ENCODE results near the gene BCO2.
"Not testable (repeated sequence)": the region's sequence is repeated elsewhere in the genome, so short reads cannot be mapped to it uniquely, and the experiment has no call there.

BCO2 gene

GRCh38 chr11:112195951-112196351, 20.6 kb downstream of the BCO2 start:
- Histone ChIP-seq H3K27ac (replicated peaks) (peak overlapping the region; percentile 19), H3K4me3 (replicated peaks; ENCODE audit: insufficient read depth, low read length) (no peak overlapping the region), H3K27me3 (ENCODE audit: insufficient read depth, poor library complexity, severe bottlenecking) (no peaks in the 10 kb centered on the region)
- no peak for DNase-seq (ENCODE audit: low read depth in 1 of 2, low spot score in 1 of 2)
- TF ChIP-seq REST (IDR thresholded peaks at IDR 0.05; ENCODE audit: insufficient replicate concordance, low read depth) (no peak), CTCF (IDR thresholded peaks at IDR 0.05; ENCODE audit: insufficient read depth, low read length) (no peak), SPI1 (IDR thresholded peaks at IDR 0.05; ENCODE audit: borderline replicate concordance, low read depth) (no peak), GABPA (IDR thresholded peaks at IDR 0.05; ENCODE audit: low read depth) (no peak), POLR2AphosphoS5 (IDR thresholded peaks at IDR 0.05; ENCODE audit: low read depth) (no peak)

- Histone ChIP-seq H3K4me3 (replicated peaks; ENCODE audit: insufficient read depth, low read length) (no peak overlapping the region), H3K27ac (replicated peaks) (peak overlapping the region; percentile 19), H3K27me3 (ENCODE audit: insufficient read depth, poor library complexity, severe bottlenecking) (no peaks in the 10 kb centered on the region)
- no peak for TF ChIP-seq SPI1 (IDR thresholded peaks at IDR 0.05; ENCODE audit: borderline replicate concordance, low read depth)
- no peak for TF ChIP-seq POLR2AphosphoS5 (IDR thresholded peaks at IDR 0.05; ENCODE audit: low read depth)
- TF ChIP-seq GABPA (IDR thresholded peaks at IDR 0.05; ENCODE audit: low read depth) = no peak
- TF ChIP-seq REST (IDR thresholded peaks at IDR 0.05; ENCODE audit: insufficient replicate concordance, low read depth) = no peak
- no peak for DNase-seq (ENCODE audit: low read depth in 1 of 2, low spot score in 1 of 2)
These were observed 21.3 kb downstream of the BCO2 start for GRCh38 chr11:112196519-112197087.

GRCh38 chr11:112199101-112199500, 23.8 kb downstream of the BCO2 start:
- not testable (repeated sequence) for DNase-seq (ENCODE audit: low read depth in 1 of 2, low spot score in 1 of 2); H3K27ac ChIP-seq (replicated peaks); H3K27me3 ChIP-seq (ENCODE audit: insufficient read depth, poor library complexity, severe bottlenecking); H3K4me3 ChIP-seq (replicated peaks; ENCODE audit: insufficient read depth, low read length)

- no peak for DNase-seq (ENCODE audit: low read depth in 1 of 2, low spot score in 1 of 2)
These were observed 24.9 kb downstream of the BCO2 start for GRCh38 chr11:112200252-112200651.

GRCh38 chr11:112206071-112206470, 30.8 kb downstream of the BCO2 start:
- Histone ChIP-seq H3K27me3 (ENCODE audit: insufficient read depth, poor library complexity, severe bottlenecking) (no peaks in the 10 kb centered on the region), H3K4me3 (replicated peaks; ENCODE audit: insufficient read depth, low read length) (no peak overlapping the region), H3K27ac (replicated peaks) (no peak overlapping the region)
- TF ChIP-seq GABPA (IDR thresholded peaks at IDR 0.05; ENCODE audit: low read depth) = no peak
- TF ChIP-seq POLR2AphosphoS5 (IDR thresholded peaks at IDR 0.05; ENCODE audit: low read depth) = no peak
- TF ChIP-seq CTCF (IDR thresholded peaks at IDR 0.05; ENCODE audit: insufficient read depth, low read length) = no peak
- TF ChIP-seq SPI1 (IDR thresholded peaks at IDR 0.05; ENCODE audit: borderline replicate concordance, low read depth) = no peak
- TF ChIP-seq REST (IDR thresholded peaks at IDR 0.05; ENCODE audit: insufficient replicate concordance, low read depth) = no peak
- DNase-seq (ENCODE audit: low read depth in 1 of 2, low spot score in 1 of 2) = no peak

More at GRCh38 chr11:112200252-112200651, 24.9 kb downstream of the BCO2 start:
- Histone ChIP-seq H3K4me3 (replicated peaks; ENCODE audit: insufficient read depth, low read length) (no peak overlapping the region), H3K27ac (replicated peaks) (peak overlapping the region; percentile 49), H3K27me3 (ENCODE audit: insufficient read depth, poor library complexity, severe bottlenecking) (no peaks in the 10 kb centered on the region)
- TF ChIP-seq SPI1 (IDR thresholded peaks at IDR 0.05; ENCODE audit: borderline replicate concordance, low read depth) = peak; percentile 98
- TF ChIP-seq GABPA (IDR thresholded peaks at IDR 0.05; ENCODE audit: low read depth) = no peak
